ENCODE measurements around the gene SLC30A5. TPM values are rescaled to one million over a fixed set of nuclear protein-coding genes. Genes with fewer than 3 reads are reported as not detected.

The SLC30A5 gene
- total RNA-seq, 1 experiment from 2014 or later = 55.3 TPM

- no peaks in the 10 kb centered on the region for H3K27me3 ChIP-seq (ENCODE audit: low read length)
- no peak overlapping the region for H3K4me2 ChIP-seq (ENCODE audit: low read length)
- ChIA-PET CTCF (interaction anchor here (0.6 kb wide), 1 partner anchor 207 kb away, joined by 5 read pairs; no protein-coding TSS in a partner anchor), POLR2A (ENCODE audit: unreplicated experiment) (no interaction called here)
- H3K36me3 ChIP-seq (ENCODE audit: low read depth, low read length) = no peaks in the 10 kb centered on the region
- intact Hi-C loops (cut with micrococcal nuclease) = no loop called here
- DNase-seq = peak; percentile 60
- H3K4me1 ChIP-seq (ENCODE audit: insufficient read depth, low read length) = peaks cover 12% of the 10 kb centered on the region
- H3K9ac ChIP-seq (ENCODE audit: low read length) = no peak overlapping the region
- peak; percentile 88 for ATAC-seq
- no peaks in the 10 kb centered on the region for H3K9me2 ChIP-seq (replicated peaks; ENCODE audit: low read length)
- H3K79me2 ChIP-seq (ENCODE audit: low read length) = no peaks in the 10 kb centered on the region
- H3K9me3 ChIP-seq (ENCODE audit: low read length) = no peaks in the 10 kb centered on the region
- no peak overlapping the region for H3K4me3 ChIP-seq (ENCODE audit: low read length)
- no peaks in the 10 kb centered on the region for H3F3A ChIP-seq (ENCODE audit: low read length, unreplicated experiment)
- TF ChIP-seq EZH2 (IDR thresholded peaks at IDR 0.05; ENCODE audit: low read length, unreplicated experiment) (no peak), CTCF (conservative IDR thresholded peaks at IDR 0.05; ENCODE audit: low read depth, low read length) (peak; percentile 52)
- peak overlapping the region; percentile 7; the same call in 1 of the 2 replicates for H2AFZ ChIP-seq (ENCODE audit: low read length)
- no peak overlapping the region for H3K27ac ChIP-seq (ENCODE audit: low read length)
- no TSS peak for BruUV-seq (replicated peaks)
- no peaks in the 10 kb centered on the region for H4K20me1 ChIP-seq (ENCODE audit: low read length)
Measured at GRCh38 chr5:69083412-69083811, 10.4 kb upstream of the SLC30A5 start.

GRCh38 chr5:69084195-69084594 lies 9.6 kb upstream of the SLC30A5 start:
- ATAC-seq (no peak), DNase-seq (no peak)
- H3K4me2 ChIP-seq (ENCODE audit: low read length) = no peak overlapping the region
- H3K36me3 ChIP-seq (ENCODE audit: low read depth, low read length) = no peaks in the 10 kb centered on the region
- no peaks in the 10 kb centered on the region for H3K27me3 ChIP-seq (ENCODE audit: low read length)
- intact Hi-C loops (cut with micrococcal nuclease) = no loop called here
- no peak overlapping the region for H3K27ac ChIP-seq (ENCODE audit: low read length)
- no peak overlapping the region for H3K4me3 ChIP-seq (ENCODE audit: low read length)
- H3K9me2 ChIP-seq (replicated peaks; ENCODE audit: low read length) = no peaks in the 10 kb centered on the region
- H4K20me1 ChIP-seq (ENCODE audit: low read length) = no peaks in the 10 kb centered on the region
- no peaks in the 10 kb centered on the region for H3K9me3 ChIP-seq (ENCODE audit: low read length)
- peak overlapping the region; percentile 7; the same call in 1 of the 2 replicates for H2AFZ ChIP-seq (ENCODE audit: low read length)
- H3K4me1 ChIP-seq (ENCODE audit: insufficient read depth, low read length) = peaks cover 7% of the 10 kb centered on the region
- TF ChIP-seq EZH2 (IDR thresholded peaks at IDR 0.05; ENCODE audit: low read length, unreplicated experiment) (no peak), CTCF (conservative IDR thresholded peaks at IDR 0.05; ENCODE audit: low read depth, low read length) (no peak), EZH2phosphoT487 (IDR thresholded peaks at IDR 0.05; ENCODE audit: borderline replicate concordance, low read length) (no peak)
- no TSS peak for BruUV-seq (replicated peaks)
- ChIA-PET POLR2A (ENCODE audit: unreplicated experiment) (no interaction called here), CTCF (interaction anchor here (0.6 kb wide), 1 partner anchor 206 kb away, joined by 5 read pairs; no protein-coding TSS in a partner anchor)
- H3K9ac ChIP-seq (ENCODE audit: low read length) = no peak overlapping the region
- H3K79me2 ChIP-seq (ENCODE audit: low read length) = no peaks in the 10 kb centered on the region
- H3F3A ChIP-seq (ENCODE audit: low read length, unreplicated experiment) = no peaks in the 10 kb centered on the region

- no peaks in the 10 kb centered on the region for H3K9me2 ChIP-seq (replicated peaks; ENCODE audit: low read length)
- H3K4me2 ChIP-seq (ENCODE audit: low read length) = no peak overlapping the region
- ChIA-PET CTCF (no interaction called here), POLR2A (ENCODE audit: unreplicated experiment) (no interaction called here)
- TF ChIP-seq EZH2 (IDR thresholded peaks at IDR 0.05; ENCODE audit: low read length, unreplicated experiment) (no peak), CTCF (conservative IDR thresholded peaks at IDR 0.05; ENCODE audit: low read depth, low read length) (no peak), EZH2phosphoT487 (IDR thresholded peaks at IDR 0.05; ENCODE audit: borderline replicate concordance, low read length) (no peak)
- H4K20me1 ChIP-seq (ENCODE audit: low read length) = no peaks in the 10 kb centered on the region
- ATAC-seq (no peak), DNase-seq (no peak)
- no peaks in the 10 kb centered on the region for H3K9me3 ChIP-seq (ENCODE audit: low read length)
- no peaks in the 10 kb centered on the region for H3K36me3 ChIP-seq (ENCODE audit: low read depth, low read length)
- H3K4me1 ChIP-seq (ENCODE audit: insufficient read depth, low read length) = peaks cover under 1% of the 10 kb centered on the region; the same call in 1 of the 2 replicates
- no peak overlapping the region for H3K27ac ChIP-seq (ENCODE audit: low read length)
- intact Hi-C loops (cut with micrococcal nuclease) = no loop called here
- no peaks in the 10 kb centered on the region for H3K27me3 ChIP-seq (ENCODE audit: low read length)
- no peak overlapping the region for H3K9ac ChIP-seq (ENCODE audit: low read length)
- no TSS peak for BruUV-seq (replicated peaks)
- no peaks in the 10 kb centered on the region for H3F3A ChIP-seq (ENCODE audit: low read length, unreplicated experiment)
- no peak overlapping the region for H3K4me3 ChIP-seq (ENCODE audit: low read length)
- H3K79me2 ChIP-seq (ENCODE audit: low read length) = no peaks in the 10 kb centered on the region
- no peak overlapping the region for H2AFZ ChIP-seq (ENCODE audit: low read length)
Measured at GRCh38 chr5:69084903-69085302, 8.9 kb upstream of the SLC30A5 start.
